DMS153 treated with DMSO at 0.1 percent for 48 hours (cell line): ENCODE data around the gene G6PC3.
"Not testable (repeated sequence)": the region's sequence is repeated elsewhere in the genome, so short reads cannot be mapped to it uniquely, and the experiment has no call there.

Experiments
- DNase-seq: peaks from one replicate; lab custom pipeline; 2025; ENCODE audit not compliant: unreplicated experiment; lab: John Stamatoyannopoulos, UW

Gene G6PC3

GRCh38 chr17:44082256-44082927 is 11.9 kb downstream of the G6PC3 start:
- no peak for DNase-seq

- no peak for DNase-seq
Observed at GRCh38 chr17:44083250-44083849, 12.8 kb downstream of the G6PC3 start.

GRCh38 chr17:44084131-44084538 is 13.6 kb downstream of the G6PC3 start:
- no peak for DNase-seq

- no peak for DNase-seq
Observed at GRCh38 chr17:44084921-44085320, 14.4 kb downstream of the G6PC3 start.

- DNase-seq = no peak
Observed at GRCh38 chr17:44085908-44086307, 15.4 kb downstream of the G6PC3 start.

- DNase-seq = peak; percentile 9
Observed at GRCh38 chr17:44086364-44087311, 16.1 kb downstream of the G6PC3 start.

GRCh38 chr17:44087319-44087718 is 16.8 kb downstream of the G6PC3 start:
- no peak for DNase-seq

GRCh38 chr17:44088254-44088653 is 17.7 kb downstream of the G6PC3 start:
- DNase-seq = no peak

- DNase-seq = no peak
Observed at GRCh38 chr17:44091200-44091997, 20.9 kb downstream of the G6PC3 start.

GRCh38 chr17:44092051-44092450 is 21.5 kb downstream of the G6PC3 start:
- no peak for DNase-seq

GRCh38 chr17:44093231-44093900 is 22.8 kb downstream of the G6PC3 start:
- no peak for DNase-seq

GRCh38 chr17:44094701-44095387 is 24.3 kb downstream of the G6PC3 start:
- no peak for DNase-seq

- no peak for DNase-seq
Observed at GRCh38 chr17:44095388-44095646, 24.8 kb downstream of the G6PC3 start.

- DNase-seq = peak; percentile 79
Observed at GRCh38 chr17:44095647-44096496, 25.3 kb downstream of the G6PC3 start.

- DNase-seq = no peak
Observed at GRCh38 chr17:44097110-44097958, 26.8 kb downstream of the G6PC3 start.

- not testable (repeated sequence) for DNase-seq
Observed at GRCh38 chr17:44101858-44102257, 31.3 kb downstream of the G6PC3 start.

GRCh38 chr17:44102849-44103622 is 32.5 kb downstream of the G6PC3 start:
- DNase-seq = no peak

- no peak for DNase-seq
Observed at GRCh38 chr17:44105483-44105882, 34.9 kb downstream of the G6PC3 start.
